IPS-18c (cell line): ENCODE measurements around the gene MRPS6.

Source experiments
- H3K4me3 ChIP-seq: 2 replicates; pipeline ENCODE4 v1.7.0; 2013; ENCODE audit warnings: low read depth, mild to moderate bottlenecking, low read length, moderate library complexity; ENCODE audit not compliant: insufficient read depth
- H3K9me3 ChIP-seq: one replicate; pipeline ENCODE4 v1.6.1; 2013; ENCODE audit warnings: mild to moderate bottlenecking, low read length, moderate library complexity; ENCODE audit not compliant: control insufficient read depth, insufficient read depth

The MRPS6 gene

GRCh38 chr21:34144224-34144623, 70.8 kb downstream of the MRPS6 start:
- H3K9me3 ChIP-seq = peaks cover 11% of the 10 kb centered on the region
- no peak overlapping the region for H3K4me3 ChIP-seq

DNA sequence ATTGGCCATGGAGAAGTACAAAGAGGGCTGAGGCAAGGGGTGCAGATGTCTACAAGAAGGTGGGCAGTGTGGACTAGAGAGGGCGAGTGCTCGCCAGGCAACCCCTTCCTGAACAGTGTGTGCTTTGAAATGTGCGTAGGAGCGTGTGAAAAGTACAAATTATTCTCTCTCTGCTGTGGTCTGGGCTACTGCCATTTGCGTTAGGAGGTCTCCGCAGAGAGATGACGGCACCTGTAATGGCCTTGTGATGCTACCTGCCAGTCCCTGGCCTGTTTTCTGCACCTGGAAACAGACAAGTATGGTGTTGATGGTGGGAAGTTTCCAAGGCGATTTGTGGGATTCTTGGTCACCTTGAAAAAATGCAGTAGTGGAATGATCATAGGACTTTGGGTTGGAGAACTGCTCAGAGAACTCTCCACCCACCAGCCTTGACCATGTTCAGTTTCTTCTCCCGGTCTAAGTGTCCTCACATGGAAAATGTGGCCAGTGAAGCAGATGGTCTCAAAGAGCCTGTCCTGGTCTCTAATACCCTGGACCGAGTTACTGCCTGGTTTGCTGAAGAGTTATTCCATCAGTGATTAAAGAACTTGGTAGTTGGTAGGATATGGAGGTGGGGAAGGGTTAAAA, 74.5 kb downstream of the MRPS6 start:
- no peak overlapping the region for H3K4me3 ChIP-seq
- peaks cover 14% of the 10 kb centered on the region for H3K9me3 ChIP-seq

DNA sequence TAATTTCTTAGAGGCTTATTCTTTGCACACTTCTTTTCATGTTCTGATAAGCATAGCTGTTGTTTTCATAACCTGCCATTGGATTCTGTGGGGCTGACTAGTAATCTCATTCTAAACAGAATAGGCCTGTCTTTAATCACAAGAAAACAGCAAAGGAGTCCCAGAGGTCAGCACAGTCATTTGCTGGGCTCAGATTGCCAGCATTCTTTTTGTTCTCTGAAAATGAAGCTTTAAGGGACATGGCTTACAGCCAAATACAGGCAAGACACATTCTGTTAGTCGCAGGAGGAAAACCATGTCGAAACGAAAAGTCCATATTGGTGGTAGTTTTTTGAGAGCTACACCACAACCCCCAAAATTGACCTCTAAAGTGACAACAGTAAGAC, 75.0 kb downstream of the MRPS6 start:
- Histone ChIP-seq H3K4me3 (no peak overlapping the region), H3K9me3 (peaks cover 14% of the 10 kb centered on the region)

GRCh38 chr21:34148826-34149558, 75.6 kb downstream of the MRPS6 start:
- no peak overlapping the region for H3K4me3 ChIP-seq
- peaks cover 14% of the 10 kb centered on the region for H3K9me3 ChIP-seq

DNA sequence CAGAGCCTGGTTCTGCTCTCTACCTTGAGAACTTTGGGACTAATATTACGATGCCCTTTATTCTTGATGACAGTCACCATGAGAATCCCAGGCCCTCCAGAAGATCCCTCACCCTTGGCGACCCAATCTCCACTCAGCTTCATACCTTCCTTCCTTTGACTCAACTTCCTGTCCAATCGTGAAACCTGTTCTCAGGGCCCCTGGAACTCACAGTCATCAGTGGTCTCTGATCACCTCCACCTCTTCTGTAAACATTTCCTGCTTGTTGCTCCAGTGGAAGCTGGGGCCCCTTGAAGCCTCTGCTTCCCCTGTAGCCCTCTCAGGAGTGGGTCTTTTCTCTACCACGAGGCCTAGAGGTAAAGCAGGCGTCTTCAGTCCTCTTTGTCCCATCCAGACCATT, 79.1 kb downstream of the MRPS6 start:
- Histone ChIP-seq H3K4me3 (no peak overlapping the region), H3K9me3 (peaks cover 2% of the 10 kb centered on the region)

GRCh38 chr21:34154878-34155277, 81.5 kb downstream of the MRPS6 start:
- Histone ChIP-seq H3K4me3 (no peak overlapping the region), H3K9me3 (peaks cover 2% of the 10 kb centered on the region)

- Histone ChIP-seq H3K4me3 (no peak overlapping the region), H3K9me3 (no peaks in the 10 kb centered on the region)
These were observed 83.6 kb downstream of the MRPS6 start for GRCh38 chr21:34156957-34157356.

GRCh38 chr21:34157521-34157920, 84.1 kb downstream of the MRPS6 start:
- Histone ChIP-seq H3K9me3 (no peaks in the 10 kb centered on the region), H3K4me3 (no peak overlapping the region)

DNA sequence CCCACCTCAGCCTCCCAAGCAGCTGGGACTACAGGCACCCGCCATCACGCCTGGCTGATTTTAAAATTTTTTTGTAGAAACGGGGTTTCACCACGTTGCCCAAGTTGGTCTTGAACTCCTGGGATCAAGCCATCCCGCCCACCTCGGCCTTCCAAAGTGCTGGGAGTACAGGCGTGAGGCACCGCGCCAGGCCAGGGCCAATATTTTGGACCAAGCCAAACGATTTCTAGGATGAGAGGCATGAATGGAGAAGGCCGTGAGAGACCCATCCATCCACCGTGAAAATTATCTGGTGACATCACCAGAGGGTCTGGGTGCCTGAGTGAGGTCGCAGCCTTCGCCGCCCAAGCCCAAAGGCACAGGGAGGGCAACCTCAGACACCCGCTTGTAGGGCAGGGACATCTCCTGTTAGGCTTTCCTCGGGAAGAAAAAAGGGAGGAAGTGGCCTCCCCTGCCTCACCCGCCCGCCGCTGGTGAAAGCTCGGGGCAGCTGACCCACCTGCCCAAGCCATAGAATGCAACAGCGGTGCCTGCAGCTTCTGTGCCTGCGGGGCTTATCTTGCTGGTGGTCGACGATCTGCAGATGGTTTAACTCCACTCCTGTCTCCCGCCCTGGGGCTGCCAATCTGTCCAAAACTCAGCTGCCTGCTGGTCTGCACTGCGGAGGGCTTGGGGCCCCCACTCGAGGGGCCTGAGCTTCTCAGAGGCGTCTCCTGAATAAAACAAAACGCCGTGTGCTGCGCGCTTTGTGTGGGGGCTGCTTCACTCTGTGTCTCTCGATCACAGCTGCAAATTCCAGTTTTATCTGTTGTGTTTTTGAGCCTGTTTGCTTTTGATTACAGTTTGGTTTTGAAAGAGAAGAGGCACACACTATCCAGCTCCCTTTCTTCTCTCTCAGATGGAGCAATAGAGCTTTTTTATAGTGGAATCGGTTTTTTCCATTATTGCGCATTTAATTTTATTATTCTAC, 85.8 kb downstream of the MRPS6 start:
- no peak overlapping the region for H3K4me3 ChIP-seq
- H3K9me3 ChIP-seq = no peaks in the 10 kb centered on the region

DNA sequence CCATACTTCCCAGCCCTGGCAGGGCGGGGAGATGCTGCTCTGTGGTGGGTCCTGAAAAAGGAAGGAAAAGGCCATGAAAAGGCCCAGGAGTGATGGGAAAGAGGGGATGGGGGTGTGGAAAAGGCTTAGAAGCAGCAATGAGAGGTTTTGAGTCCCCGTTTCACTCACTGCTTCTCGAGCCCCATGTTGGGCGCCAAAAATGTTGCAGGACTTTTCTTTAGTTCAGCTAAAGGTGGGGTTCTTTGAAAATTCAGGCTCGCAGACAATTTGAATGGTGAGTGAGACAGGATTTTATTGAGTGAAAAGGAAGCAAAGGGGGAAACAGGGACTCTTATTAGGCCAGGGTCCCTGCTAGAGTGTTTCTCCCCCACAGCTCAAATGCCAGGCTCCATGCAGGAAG, 93.1 kb downstream of the MRPS6 start:
- Histone ChIP-seq H3K9me3 (peaks cover 28% of the 10 kb centered on the region), H3K4me3 (no peak overlapping the region)

DNA sequence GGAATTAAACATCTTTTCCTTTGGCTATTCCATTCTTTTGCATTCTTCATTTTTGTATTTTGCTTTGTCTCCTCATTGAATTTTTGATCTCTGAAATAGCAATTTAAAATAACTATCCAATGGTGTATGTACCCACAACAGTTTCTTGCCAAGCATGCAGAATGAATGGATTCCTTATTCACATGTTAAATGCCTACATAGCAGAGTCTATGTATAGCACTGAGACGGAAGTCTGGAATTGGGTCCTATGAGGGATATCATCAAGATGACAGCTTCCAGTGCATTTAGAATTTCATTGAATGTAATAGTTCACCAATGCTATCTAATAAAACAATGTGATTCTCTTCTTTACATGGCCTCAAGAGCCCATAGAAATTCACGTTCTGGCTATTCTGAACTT, 97.5 kb downstream of the MRPS6 start:
- H3K4me3 ChIP-seq = no peak overlapping the region
- peaks cover 21% of the 10 kb centered on the region for H3K9me3 ChIP-seq

DNA sequence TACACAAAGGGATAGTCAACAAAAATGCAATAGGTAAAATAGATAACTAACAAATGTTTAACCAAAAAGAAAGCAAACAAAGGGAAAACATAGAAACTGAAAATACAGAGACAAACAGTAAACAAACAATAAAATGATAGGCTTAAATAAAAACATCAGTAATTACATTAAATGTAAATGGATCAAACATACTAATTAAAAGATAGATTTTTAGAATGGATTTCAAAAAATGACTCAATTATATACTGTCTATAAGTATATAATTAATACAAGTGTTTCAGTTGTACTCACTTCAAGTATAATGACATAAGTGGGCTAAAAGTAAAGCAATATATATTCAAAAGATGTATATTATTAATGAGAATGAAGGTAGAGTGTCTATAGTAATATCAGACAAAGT, 101.1 kb downstream of the MRPS6 start:
- Histone ChIP-seq H3K9me3 (no peaks in the 10 kb centered on the region), H3K4me3 (no peak overlapping the region)

DNA sequence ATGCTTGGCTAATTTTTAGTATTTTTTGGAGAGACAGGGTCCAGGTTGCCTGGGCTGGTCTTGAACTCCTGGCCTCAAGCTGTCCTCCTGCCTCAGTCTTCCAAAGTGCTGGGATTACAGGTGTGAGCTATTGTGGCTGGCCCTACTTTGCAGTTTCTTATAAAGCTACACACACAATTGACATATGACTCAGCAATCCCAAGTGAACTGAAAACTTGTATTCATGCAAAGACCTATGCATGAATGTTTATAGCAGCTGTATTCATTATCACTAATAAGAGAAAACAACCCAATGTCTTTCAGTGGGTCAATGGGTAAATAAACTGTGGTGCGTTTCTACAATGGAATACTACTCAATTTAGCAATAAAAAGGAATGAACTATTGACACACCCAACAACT, 103.1 kb downstream of the MRPS6 start:
- H3K9me3 ChIP-seq = no peaks in the 10 kb centered on the region
- H3K4me3 ChIP-seq = no peak overlapping the region

DNA sequence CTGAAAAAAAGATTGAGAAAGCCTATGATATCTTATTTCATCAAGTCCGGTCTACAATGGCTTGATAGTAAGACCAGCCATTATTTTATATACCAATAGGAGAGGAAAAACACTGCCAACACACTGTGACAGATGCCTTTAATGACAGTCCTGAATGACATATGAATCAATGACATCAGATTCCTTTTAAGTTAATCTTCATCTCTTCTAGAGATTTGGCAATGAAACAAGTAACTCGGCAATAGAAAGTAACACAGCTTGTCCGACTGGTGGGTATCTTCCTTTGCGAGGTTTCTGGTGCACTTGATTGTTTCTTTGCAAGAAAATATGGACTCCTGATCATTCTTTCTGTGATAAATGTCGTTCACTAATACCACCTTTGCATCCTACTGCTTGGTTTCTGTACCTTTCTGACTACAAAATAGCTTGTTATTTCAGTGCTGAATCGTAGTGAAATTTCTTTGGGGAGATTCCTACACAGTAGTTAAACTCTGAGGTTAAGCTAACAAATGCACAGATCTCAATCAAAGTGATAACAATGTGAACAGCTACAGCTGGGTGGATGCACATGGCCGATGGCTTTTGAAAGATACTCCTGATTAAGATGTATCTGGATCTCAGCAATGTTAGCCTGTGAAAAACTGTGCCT, 104.7 kb downstream of the MRPS6 start:
- Histone ChIP-seq H3K4me3 (no peak overlapping the region), H3K9me3 (no peaks in the 10 kb centered on the region)

DNA sequence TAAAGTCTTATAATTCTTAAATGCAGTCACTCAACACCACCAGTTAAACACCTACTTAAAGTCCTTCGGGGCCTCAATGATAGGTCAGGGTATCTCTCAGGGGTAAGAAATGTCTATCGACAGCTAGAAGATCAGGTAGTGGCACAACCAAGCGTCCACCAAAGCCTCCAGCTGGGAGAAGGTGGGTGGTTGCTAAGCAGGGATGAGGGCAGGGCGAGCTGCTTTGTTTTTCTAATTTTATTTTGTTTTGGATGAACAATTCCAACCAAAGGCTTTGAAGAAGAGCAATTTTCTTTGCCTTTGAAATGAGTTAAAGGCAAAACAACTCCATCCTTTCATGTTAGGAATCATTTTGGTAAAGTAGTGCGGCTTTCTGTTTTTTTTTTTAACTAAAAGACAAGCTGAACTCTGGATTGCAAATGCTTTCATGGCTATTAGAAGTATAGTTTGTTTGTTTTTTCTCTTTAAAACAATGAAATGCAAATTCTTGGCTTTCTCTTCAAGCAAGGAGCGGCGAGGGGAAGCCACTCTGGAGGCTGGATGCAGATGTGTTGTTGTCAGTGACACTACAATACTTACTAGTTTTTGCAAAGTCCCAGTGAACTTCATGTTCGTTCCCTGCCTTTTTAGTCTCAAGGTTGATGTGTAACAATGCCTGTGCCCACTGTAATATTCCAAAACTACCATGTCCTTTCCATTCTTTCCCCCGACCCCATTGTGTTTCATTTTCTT, 106.0 kb downstream of the MRPS6 start:
- no peaks in the 10 kb centered on the region for H3K9me3 ChIP-seq
- H3K4me3 ChIP-seq = no peak overlapping the region

DNA sequence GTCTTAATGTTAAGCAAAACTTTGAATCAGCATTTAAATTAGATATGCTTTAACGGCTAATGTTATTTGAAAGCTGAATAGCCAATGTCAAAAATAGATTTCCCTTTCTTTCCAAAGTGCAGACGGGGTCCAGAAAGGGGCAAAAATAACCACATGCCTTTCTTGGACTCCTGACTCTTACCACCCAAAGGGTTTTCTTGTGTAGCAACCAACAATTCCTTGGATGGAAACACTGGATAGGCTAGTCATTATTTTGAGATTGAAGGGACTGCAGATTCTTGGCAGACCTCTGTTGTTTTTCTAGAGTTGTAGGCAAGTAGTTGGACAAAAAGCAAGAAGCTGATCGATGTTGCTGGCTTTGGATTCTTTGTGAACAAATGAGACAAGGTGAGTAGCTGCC, 107.0 kb downstream of the MRPS6 start:
- Histone ChIP-seq H3K4me3 (no peak overlapping the region), H3K9me3 (no peaks in the 10 kb centered on the region)

- H3K9me3 ChIP-seq = no peaks in the 10 kb centered on the region
- H3K4me3 ChIP-seq = no peak overlapping the region
These were observed 107.5 kb downstream of the MRPS6 start for GRCh38 chr21:34180826-34181359.
